WTC11 (cell line): ENCODE measurements around the gene C22orf42.

Source experiments
- MAX ChIP-seq: sonication (generic); formaldehyde crosslinking; IDR thresholded peaks from 2 replicates; pipeline ENCODE4 v1.8.0; 2022; ENCODE audit warnings: mild to moderate bottlenecking, missing genetic modification reagents
- USF2 ChIP-seq: sonication (generic); formaldehyde crosslinking; IDR thresholded peaks from 2 replicates; pipeline ENCODE4 v1.8.1; 2023; ENCODE audit warnings: mild to moderate bottlenecking, missing genetic modification reagents, moderate library complexity

GRCh38 chr22:32130464-32130863 lies 28.6 kb downstream of the C22orf42 start:
- TF ChIP-seq MAX (CRISPR knock-in tag) (no peak), USF2 (CRISPR knock-in tag) (no peak)
